HL-60 (cell line): ENCODE results near the gene ELMO1.

Experiments
- DNase-seq, 2 experiments: peaks; one replicate each; pipeline ENCODE4 v3.0.0-alpha.2; 2010 to 2020; ENCODE audit warnings: low read depth in 1 of 2, low spot score in 1 of 2
- H3K27ac ChIP-seq: fragments of 250-450 bp; sonication (Bioruptor Pico); replicated peaks from 2 replicates; pipeline ENCODE4 v1.5.1; 2020; ENCODE audit warnings: mild to moderate bottlenecking, moderate library complexity
- H3K27me3 ChIP-seq: fragments of 250-450 bp; sonication (Bioruptor Pico); 2 replicates; pipeline ENCODE4 v1.5.1; 2021; ENCODE audit warnings: mild to moderate bottlenecking, moderate library complexity; ENCODE audit not compliant: insufficient read depth, poor library complexity, severe bottlenecking
- H3K4me3 ChIP-seq: replicated peaks from 2 replicates; pipeline ENCODE4 v1.5.1; 2011; ENCODE audit warnings: mild to moderate bottlenecking, control low read depth, low read length; ENCODE audit not compliant: insufficient read depth
- CTCF ChIP-seq: IDR thresholded peaks from one replicate; pipeline ENCODE4 v1.5.1; 2011; ENCODE audit warnings: low read length, control low read depth, inconsistent platforms; ENCODE audit not compliant: insufficient read depth
- GABPA ChIP-seq: IDR thresholded peaks from 2 replicates; pipeline ENCODE4 v1.6.1; 2012; ENCODE audit warnings: low read depth
- POLR2AphosphoS5 ChIP-seq: IDR thresholded peaks from 2 replicates; pipeline ENCODE4 v1.6.1; 2012; ENCODE audit warnings: low read depth
- REST ChIP-seq: IDR thresholded peaks from 2 replicates; pipeline ENCODE4 v1.6.1; 2012; ENCODE audit warnings: low read depth; ENCODE audit not compliant: insufficient replicate concordance
- SPI1 ChIP-seq: IDR thresholded peaks from 2 replicates; pipeline ENCODE4 v1.6.1; 2012; ENCODE audit warnings: low read depth, mild to moderate bottlenecking, borderline replicate concordance

The ELMO1 gene

GRCh38 chr7:36896956-36897590 lies 551.6 kb downstream of the ELMO1 start:
- Histone ChIP-seq H3K4me3 (no peak overlapping the region), H3K27me3 (no peaks in the 10 kb centered on the region), H3K27ac (no peak overlapping the region)
- TF ChIP-seq POLR2AphosphoS5 (no peak), GABPA (no peak), SPI1 (no peak), CTCF (no peak), REST (no peak)
- no peak for DNase-seq

GRCh38 chr7:36896418-36896817 lies 552.2 kb downstream of the ELMO1 start:
- no peak overlapping the region for H3K4me3 ChIP-seq
- TF ChIP-seq CTCF: no peak
- no peak for TF ChIP-seq POLR2AphosphoS5
- no peak for TF ChIP-seq SPI1
- no peak for TF ChIP-seq REST
- TF ChIP-seq GABPA: no peak
- no peak for DNase-seq

GRCh38 chr7:36895192-36895591 lies 553.5 kb downstream of the ELMO1 start:
- TF ChIP-seq SPI1 (no peak), POLR2AphosphoS5 (no peak), GABPA (no peak), REST (no peak), CTCF (no peak)
- Histone ChIP-seq H3K4me3 (no peak overlapping the region), H3K27me3 (no peaks in the 10 kb centered on the region), H3K27ac (no peak overlapping the region)
- no peak for DNase-seq

More at GRCh38 chr7:36896418-36896817, 552.2 kb downstream of the ELMO1 start:
- Histone ChIP-seq H3K27ac (no peak overlapping the region), H3K27me3 (no peaks in the 10 kb centered on the region)
